K562 (cell line): ENCODE results near the gene APLF. TPM values are rescaled to one million over a fixed set of nuclear protein-coding genes. Genes with fewer than 3 reads are reported as not detected.
A peak's percentile ranks its signal among the peaks of the same experiment; 100 is the strongest.

Experiments
- ARID4B ChIP-seq: sonication (generic); formaldehyde crosslinking; IDR thresholded peaks from 2 replicates; pipeline ENCODE4 v1.8.0; 2022; ENCODE audit warnings: mild to moderate bottlenecking, missing genetic modification reagents
- ATF7 ChIP-seq: fragments of 450-650 bp; IDR thresholded peaks from 2 replicates; pipeline ENCODE4 v1.7.1; 2014; ENCODE audit warnings: mild to moderate bottlenecking, moderate library complexity
- CREB5 ChIP-seq: fragments of 250-450 bp; sonication (Bioruptor Pico); IDR thresholded peaks from 2 replicates; pipeline ENCODE4 v1.5.0; 2020; ENCODE audit warnings: mild to moderate bottlenecking
- CTBP1 ChIP-seq: fragments of 450-650 bp; IDR thresholded peaks from 2 replicates; pipeline ENCODE4 v1.6.1; 2016; ENCODE audit warnings: borderline replicate concordance
- DACH1 ChIP-seq: fragments of 450-650 bp; IDR thresholded peaks from 2 replicates; pipeline ENCODE4 v1.6.1; 2018; ENCODE audit not compliant: partially characterized antibody
- FOXA1 ChIP-seq: fragments of 450-650 bp; IDR thresholded peaks from 2 replicates; pipeline ENCODE4 v1.6.1; 2016; ENCODE audit warnings: mild to moderate bottlenecking, borderline replicate concordance
- FOXP1 ChIP-seq: sonication (generic); formaldehyde crosslinking; IDR thresholded peaks from 2 replicates; pipeline ENCODE4 v1.8.0; 2022; ENCODE audit warnings: mild to moderate bottlenecking, missing genetic modification reagents
- HMGN3 ChIP-seq: IDR thresholded peaks from 2 replicates; pipeline ENCODE4 v1.6.1; 2011; ENCODE audit warnings: borderline replicate concordance, low read depth, mild to moderate bottlenecking, mixed read lengths, low read length; ENCODE audit not compliant: insufficient read length; ENCODE audit errors: extremely low read depth
- ILK ChIP-seq: fragments of 450-650 bp; IDR thresholded peaks from 2 replicates; pipeline ENCODE4 v1.6.1; 2016; ENCODE audit warnings: missing genetic modification characterization, low read depth, mild to moderate bottlenecking, missing compliant biosample characterization, moderate library complexity, borderline replicate concordance
- MEF2D ChIP-seq: conservative IDR thresholded peaks from 2 replicates; pipeline ENCODE4 v1.6.1; 2016; ENCODE audit warnings: low read depth, missing genetic modification characterization, missing compliant biosample characterization
- MIER1 ChIP-seq: fragments of 450-650 bp; IDR thresholded peaks from 2 replicates; pipeline ENCODE4 v1.6.1; 2016; ENCODE audit warnings: antibody characterized with exemption, mild to moderate bottlenecking, low read depth
- NEUROD1 ChIP-seq: fragments of 150-350 bp; IDR thresholded peaks from 2 replicates; pipeline ENCODE4 v1.6.1; 2014; ENCODE audit warnings: borderline replicate concordance, low read length, low read depth; ENCODE audit not compliant: partially characterized antibody
- NRF1 ChIP-seq, 2 experiments: fragments of 450-650 bp; IDR thresholded peaks in 1 of 2; conservative IDR thresholded peaks in 1 of 2; 2 replicates each; pipeline ENCODE4 v1.6.1; 2014; ENCODE audit warnings: mild to moderate bottlenecking in 2 of 2
- POLR3G ChIP-seq: IDR thresholded peaks from 2 replicates; pipeline ENCODE4 v1.6.1; 2011; ENCODE audit not compliant: insufficient read length, insufficient replicate concordance; ENCODE audit errors: extremely low read depth
- SMARCC2 ChIP-seq: fragments of 450-650 bp; IDR thresholded peaks from 2 replicates; pipeline ENCODE4 v1.6.1; 2017; ENCODE audit warnings: antibody characterized with exemption, moderate library complexity, mild to moderate bottlenecking, low read depth
- TAF7 ChIP-seq: fragments of 450-650 bp; IDR thresholded peaks from 2 replicates; pipeline ENCODE4 v1.6.1; 2016; ENCODE audit warnings: missing genetic modification characterization, missing compliant biosample characterization
- TAL1 ChIP-seq: fragments of 450-650 bp; IDR thresholded peaks from 2 replicates; pipeline ENCODE4 v1.6.1; 2016; ENCODE audit warnings: mild to moderate bottlenecking
- TOE1 ChIP-seq, 2 experiments: fragments of 450-650 bp in 1 of 2; sonication (generic) in 1 of 2; formaldehyde crosslinking in 1 of 2; IDR thresholded peaks; 2 replicates each; pipeline versions ENCODE4 v1.7.1 to v1.8.0; 2016 to 2022; ENCODE audit warnings: borderline replicate concordance in 2 of 2, mild to moderate bottlenecking in 2 of 2, antibody characterized with exemption in 1 of 2, inconsistent platforms in 1 of 2, low read depth in 1 of 2, missing genetic modification reagents in 1 of 2, moderate library complexity in 1 of 2
- ZNF140 ChIP-seq: fragments of 250-450 bp; sonication (Bioruptor Pico); IDR thresholded peaks from 2 replicates; pipeline ENCODE4 v1.8.0; 2021; ENCODE audit warnings: moderate library complexity, mild to moderate bottlenecking, inconsistent platforms
- ZNF146 ChIP-seq: IDR thresholded peaks from one replicate; pipeline ENCODE4 v1.6.1; 2018; ENCODE audit warnings: missing compliant biosample characterization; ENCODE audit not compliant: unreplicated experiment
- ZNF311 ChIP-seq: fragments of 250-450 bp; sonication (Bioruptor Pico); IDR thresholded peaks from 2 replicates; pipeline ENCODE4 v1.4.0; 2020; ENCODE audit warnings: mild to moderate bottlenecking, moderate library complexity
- ZNF586 ChIP-seq: fragments of 450-650 bp; formaldehyde crosslinking; conservative IDR thresholded peaks from 2 replicates; pipeline ENCODE4 v1.4.0; 2020; ENCODE audit warnings: mild to moderate bottlenecking, moderate library complexity
- ZNF695 ChIP-seq: fragments of 450-650 bp; formaldehyde crosslinking; IDR thresholded peaks from 2 replicates; pipeline ENCODE4 v1.4.0; 2020; ENCODE audit warnings: mild to moderate bottlenecking, moderate library complexity
- polyA plus RNA-seq, 8 experiments: library from polyadenylated mRNA; depleted of rRNA in 4 of 8; stranded (reverse) in 5 of 8; unstranded in 3 of 8; fragments of >200 nt; fragmentation: Nextera tagmentation in 2 of 8; fragmentation: Illumina TruSeq in 1 of 8; extraction: Ambion mirVana in 2 of 8; extraction: Trizol in 1 of 8; gene quantifications; 2 replicates each; pipeline versions ENCODE4 v1.2.1 to v1.2.3, GENCODE V29; 2011 to 2014; ENCODE audit warnings: inconsistent platforms in 1 of 8, missing spikeins in 1 of 8
- total RNA-seq, 7 experiments: library from RNA; depleted of rRNA in 6 of 7; stranded (reverse); fragments of >200 nt in 6 of 7; fragmentation: Illumina TruSeq in 2 of 7; extraction: Trizol in 2 of 7; gene quantifications; 2 replicates each; pipeline versions ENCODE4 v1.2.1 to v1.2.3, GENCODE V29; 2011 to 2021; ENCODE audit warnings: low replicate concordance in 1 of 7

APLF gene
- total and polyA plus RNA-seq, 9 of the 15 experiments (the other 6 are each of a cell fraction or from before 2014, with no cell fraction given) = 0.07 to 1.1 (median 0.71) TPM

GRCh38 chr2:68420254-68420910 lies 47.0 kb upstream of the APLF start (continued):
- TF ChIP-seq HMGN3 (no peak), TOE1 (IDR thresholded peaks at IDR 0.05; ENCODE audit: borderline replicate concordance) (0 out of 2 replicates have a peak, but pooled peaks have one; percentile 31), TOE1 (CRISPR knock-in tag; IDR thresholded peaks at IDR 0.05; ENCODE audit: borderline replicate concordance, low read depth) (no peak), NEUROD1 (peak; percentile 30), ZNF146 (CRISPR knock-in tag) (no peak), DACH1 (peak; percentile 16), TAL1 (peak; percentile 3; the same call in 1 of the 2 replicates), FOXA1 (no peak), POLR3G (no peak), ZNF695 (no peak), CREB5 (CRISPR knock-in tag) (0 out of 2 replicates have a peak, but pooled peaks have one; percentile 18), NRF1 (conservative IDR thresholded peaks at IDR 0.05 in 1 of 2, IDR thresholded peaks at IDR 0.05 in 1 of 2) (peak in 1 of 2 experiments; percentile 7; a peak in 1 of 4 replicates), SMARCC2 (peak; percentile 37; the same call in 1 of the 2 replicates), ATF7 (peak; percentile 96), FOXP1 (CRISPR knock-in tag) (0 out of 2 replicates have a peak, but pooled peaks have one; percentile 21), CTBP1 (peak; percentile 87), ILK (tag) (peak; percentile 56; the same call in 1 of the 2 replicates), MIER1 (no peak), MEF2D (tag) (peak; percentile 60), ZNF586 (CRISPR knock-in tag) (peak; percentile 96), ARID4B (no peak), ZNF311 (CRISPR knock-in tag) (0 out of 2 replicates have a peak, but pooled peaks have one; percentile 17), TAF7 (no peak), ZNF140 (CRISPR knock-in tag) (no peak)
